HG03439 (cell line): Measurements from ENCODE around the gene DHX30.
"Not testable (repeated sequence)": the region's sequence is repeated elsewhere in the genome, so short reads cannot be mapped to it uniquely, and the experiment has no call there.

Source experiments
- ATAC-seq: cut with Tn5 transposase; IDR thresholded peaks from one replicate; pipeline ENCODE4 v1.9.1; 2021; ENCODE audit warnings: mild to moderate bottlenecking, moderate library complexity; ENCODE audit not compliant: unreplicated experiment

Gene DHX30

DNA sequence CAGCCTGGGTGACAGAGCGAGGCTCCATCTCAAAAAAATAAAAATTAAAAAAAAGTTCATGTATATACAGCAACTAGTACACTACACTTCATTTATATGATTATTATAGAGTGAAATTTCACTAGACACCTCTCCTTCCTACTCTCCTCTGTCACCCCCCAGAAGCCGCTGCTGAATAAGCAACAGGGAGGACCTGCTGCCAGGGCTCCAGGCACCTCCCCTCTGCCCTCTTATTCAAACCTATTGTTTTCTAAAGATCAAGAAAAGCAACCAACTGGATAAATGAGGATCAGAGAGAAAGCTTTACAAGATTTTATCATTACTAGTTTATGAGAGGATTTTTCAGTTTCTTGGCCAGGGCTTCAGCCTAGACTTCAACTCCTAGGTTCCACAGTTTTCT is 71.5 kb downstream of the DHX30 start:
- ATAC-seq: no peak

DNA sequence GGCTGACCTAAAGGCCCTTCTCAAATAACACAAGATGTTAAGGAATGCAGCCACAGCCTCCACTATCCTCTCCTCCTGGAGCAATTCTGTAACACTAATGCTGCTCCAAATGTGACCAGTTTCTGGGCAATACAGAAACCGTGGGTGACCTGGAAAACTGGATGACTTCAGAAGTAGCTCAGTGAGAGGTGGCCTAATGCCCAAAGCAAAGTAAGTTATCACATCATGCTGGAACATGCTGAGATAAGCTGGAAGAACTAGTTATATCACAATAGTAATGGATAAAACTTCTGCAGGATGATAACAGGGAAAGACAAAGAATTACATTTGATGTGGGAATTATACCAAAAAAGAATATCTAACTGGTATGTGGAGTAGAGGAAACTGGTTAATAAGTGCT is 72.0 kb downstream of the DHX30 start:
- no peak for ATAC-seq

DNA sequence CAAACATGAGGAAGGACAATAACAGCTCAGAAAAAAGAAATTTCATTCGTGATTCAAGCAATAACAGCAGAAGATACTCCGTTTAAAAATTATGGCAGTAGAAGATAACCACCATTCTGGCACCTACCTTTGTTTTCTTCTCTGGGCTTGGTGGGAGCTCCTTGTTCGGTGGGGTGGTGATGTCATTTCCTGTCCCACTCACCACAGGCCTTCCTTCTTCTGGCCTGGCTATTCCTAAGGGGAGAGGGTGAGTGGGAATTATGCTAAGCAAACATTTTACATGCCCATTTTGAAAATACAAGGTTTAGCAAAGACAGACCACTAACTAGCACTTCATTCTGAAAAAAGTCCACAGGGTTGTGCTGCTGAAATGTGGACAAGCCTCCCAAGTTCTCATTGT is 74.4 kb downstream of the DHX30 start:
- no peak for ATAC-seq

DNA sequence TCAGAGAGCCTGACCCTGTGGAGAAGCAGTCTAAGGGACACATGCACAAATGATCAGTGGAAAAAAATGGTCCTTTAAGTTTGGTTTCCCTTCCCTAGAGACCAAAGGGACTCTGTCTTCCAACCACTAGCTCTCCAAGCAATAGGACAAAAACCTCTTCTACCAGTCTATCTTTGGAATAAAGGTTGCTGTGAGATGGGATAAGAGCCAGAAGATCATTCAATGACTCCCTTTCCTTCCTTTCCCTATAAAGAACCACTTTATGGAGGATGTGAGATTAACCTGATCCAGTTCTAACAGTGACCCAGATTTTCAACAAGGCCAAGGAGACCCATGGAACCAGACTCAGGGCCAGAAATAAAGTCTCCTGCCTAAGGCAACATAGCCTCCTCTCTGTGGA is 74.8 kb downstream of the DHX30 start:
- ATAC-seq: no peak

DNA sequence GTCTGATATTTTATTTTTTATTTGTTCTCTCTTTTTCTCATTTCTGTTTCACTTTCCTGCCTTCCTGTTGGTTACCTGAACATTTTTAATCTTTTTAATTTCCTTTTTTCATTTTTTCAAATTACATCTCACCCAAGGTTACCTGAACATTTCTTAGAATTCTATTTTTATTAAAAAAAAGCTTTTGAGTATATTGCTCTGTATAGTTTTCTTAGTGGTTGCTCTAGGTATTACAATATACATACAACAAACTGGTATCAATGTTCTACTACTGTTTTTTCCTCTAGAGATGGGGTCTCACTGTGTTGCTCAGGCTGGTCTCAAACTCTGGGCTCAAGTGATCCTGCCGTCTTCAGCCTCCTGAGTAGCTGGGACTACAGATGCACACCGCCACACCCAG is 79.4 kb downstream of the DHX30 start:
- no peak for ATAC-seq

DNA sequence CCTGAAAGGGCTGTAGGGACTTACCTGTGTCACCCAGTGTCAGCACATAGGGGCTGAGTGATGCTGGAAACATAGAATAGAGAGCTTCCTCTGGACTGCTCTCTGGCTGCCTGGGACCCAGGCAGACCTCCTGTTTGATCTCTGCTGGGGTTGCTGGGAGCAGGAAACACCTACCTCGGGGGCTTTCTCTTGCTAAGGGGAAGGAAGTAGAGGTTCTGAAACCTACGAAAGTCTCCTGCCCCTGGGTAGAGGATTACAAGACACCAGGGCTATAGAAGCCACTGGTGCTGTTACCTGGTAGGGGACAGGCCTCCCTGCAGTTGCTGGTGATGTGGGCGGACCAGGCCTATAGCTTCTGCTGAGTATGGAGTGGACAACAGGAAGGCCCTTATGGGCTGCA is 81.7 kb downstream of the DHX30 start:
- ATAC-seq: no peak

DNA sequence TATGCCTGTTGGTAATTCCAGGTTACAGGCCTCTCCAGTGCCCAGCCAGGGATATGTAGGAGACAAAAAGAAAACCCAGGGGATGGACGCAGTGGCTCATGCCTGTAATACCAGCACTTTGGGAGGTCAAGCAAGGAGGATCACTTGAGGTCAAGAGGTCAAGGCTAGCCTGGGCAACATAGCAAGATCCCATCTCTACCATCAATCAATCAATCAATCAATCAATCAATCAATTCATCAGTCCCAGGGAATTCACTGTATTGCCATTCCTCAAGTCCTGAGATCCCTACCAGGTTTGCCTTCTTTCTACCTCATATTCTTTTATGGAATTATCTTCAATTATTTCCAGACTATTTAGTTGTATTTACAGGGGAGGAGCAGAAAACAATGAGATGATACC is 82.2 kb downstream of the DHX30 start:
- ATAC-seq: no peak

DNA sequence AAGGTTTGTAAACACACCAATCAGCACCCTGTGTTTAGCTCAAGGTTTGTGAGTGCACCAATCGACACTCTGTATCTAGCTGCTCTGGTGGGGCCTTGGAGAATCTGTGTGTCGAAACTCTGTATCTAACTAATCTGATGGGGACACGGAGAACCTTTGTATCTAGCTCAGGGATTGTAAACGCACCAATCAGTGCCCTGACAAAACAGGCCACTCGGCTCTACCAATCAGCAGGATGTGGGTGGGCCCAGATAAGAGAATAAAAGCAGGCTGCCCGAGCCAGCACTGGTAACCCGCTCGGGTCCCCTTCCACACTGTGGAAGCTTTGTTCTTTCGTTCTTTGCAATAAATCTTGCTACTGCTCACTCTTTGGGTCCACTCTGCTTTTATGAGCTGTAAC is 85.1 kb downstream of the DHX30 start:
- ATAC-seq: not testable (repeated sequence)

DNA sequence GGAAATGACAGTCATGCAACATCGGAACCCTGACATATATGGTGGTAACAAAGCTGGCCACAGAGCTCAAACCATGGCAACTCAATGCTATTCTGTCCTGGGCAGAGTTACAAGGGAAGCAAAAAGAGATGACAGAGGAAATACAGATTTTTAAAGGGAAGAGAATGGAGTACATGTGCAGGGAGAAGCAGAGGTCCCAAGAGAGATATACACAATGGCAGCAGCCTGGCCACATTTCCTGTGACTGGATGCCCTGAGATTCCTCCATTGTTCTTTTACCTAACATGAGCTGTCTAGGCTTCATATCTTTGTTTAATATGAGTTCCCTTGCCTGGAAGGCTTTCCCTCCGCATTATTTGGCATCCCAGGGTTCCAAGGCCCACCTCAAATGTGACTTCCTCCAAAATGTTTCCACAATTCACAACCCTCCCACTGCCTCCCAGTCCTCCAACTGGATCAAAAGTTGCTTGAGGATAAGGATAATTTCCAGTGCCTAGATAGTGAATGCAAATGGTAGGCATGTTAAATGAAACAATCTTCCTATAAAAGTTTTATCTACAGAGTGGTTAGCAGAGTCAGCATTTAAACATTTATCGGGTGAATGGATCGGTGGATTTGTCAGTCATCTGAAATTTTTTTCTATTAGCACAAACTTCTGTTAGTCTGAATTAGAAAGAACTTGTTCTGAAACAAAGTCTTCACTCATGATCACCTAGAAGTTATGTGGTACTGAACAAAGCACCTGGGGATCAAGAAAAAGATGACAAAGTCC is 86.2 kb downstream of the DHX30 start:
- no peak for ATAC-seq

DNA sequence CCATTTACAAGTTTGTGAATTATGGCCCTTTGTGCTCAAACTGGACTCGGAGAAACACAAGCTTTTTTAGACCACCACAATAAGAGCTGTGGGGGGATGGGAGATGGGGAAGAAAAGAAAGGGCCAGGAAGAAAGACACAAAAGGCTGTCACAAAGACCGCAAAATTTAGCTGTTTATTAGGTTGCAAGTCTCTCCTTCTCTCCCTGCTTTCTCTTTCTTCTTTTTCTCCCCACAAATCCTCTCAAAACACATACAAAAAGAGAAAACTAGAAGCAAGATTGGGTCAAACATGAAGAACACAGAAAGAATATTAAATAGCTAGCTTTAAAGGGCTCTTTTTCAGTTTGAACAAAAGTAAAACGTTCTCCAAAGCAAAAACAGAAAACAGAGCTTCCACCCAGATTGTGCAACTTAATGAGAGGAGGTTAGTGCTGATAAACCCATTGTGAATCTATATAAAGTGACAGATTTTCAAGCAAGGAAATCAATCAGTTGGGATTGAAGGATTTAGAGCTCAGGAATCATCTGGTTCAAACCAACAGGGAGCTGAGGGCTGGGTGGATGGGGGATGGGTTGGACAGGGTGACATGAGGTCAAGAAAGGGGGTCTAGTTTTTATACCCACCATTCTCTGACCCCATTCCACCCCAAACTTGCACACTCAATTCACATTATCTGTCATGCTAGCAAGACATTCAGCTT is 87.3 kb downstream of the DHX30 start:
- ATAC-seq: no peak

DNA sequence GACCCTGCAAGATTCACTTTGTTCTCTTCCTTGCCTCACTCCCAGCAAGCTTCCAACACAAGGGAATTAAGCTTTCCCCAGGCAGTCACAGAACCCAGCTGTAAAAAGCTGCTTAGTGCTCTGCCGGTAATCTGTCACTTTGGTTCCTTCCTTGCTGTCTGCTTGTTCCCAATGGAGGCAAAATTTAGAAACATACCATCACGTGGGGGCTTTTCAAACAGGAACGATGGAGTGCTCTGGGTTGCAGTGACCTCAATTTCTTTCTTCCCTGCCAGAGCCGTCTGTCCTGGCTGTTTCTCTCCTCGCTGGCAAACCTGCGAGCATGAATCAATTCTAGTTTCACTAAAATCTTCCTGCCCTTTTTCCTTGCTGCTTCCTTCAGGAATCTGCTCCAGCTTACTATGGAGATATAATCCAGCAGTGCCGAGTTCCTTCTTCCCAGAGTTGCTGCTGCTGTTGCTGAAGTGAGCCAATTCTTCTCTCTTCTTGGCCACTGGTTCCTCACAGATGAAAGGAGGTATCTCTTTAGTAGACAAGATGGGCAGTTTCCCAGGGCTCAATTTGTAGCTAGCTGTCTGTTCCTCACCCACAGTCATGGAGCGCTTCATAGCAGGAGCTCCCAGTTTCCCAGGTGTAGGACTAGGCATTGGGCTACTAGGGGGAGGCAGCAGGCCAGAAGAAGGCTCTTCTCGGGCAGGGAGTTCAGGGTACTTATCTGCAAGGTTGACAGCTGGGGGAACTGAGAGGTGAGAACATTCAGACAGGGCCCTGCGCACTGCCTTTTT is 88.1 kb downstream of the DHX30 start:
- ATAC-seq: no peak

DNA sequence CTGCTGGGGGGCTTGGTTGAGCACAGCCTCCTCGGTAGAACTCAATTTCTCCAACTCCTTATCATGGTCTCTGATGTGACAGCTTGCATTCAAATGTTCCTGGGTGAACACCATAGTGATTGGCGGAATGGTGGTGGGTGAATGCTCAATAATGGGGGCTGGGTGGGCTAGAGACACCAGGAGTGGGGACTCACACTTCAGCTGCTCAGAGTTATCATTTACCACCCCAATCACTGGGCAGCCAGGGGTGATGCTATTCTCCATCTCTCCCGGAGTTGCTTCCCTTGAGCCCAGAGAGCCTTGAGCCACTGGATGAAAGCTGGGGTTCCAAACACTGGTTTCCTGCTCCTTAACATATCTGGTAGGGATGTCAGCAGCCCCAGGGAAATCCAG is 88.7 kb downstream of the DHX30 start:
- ATAC-seq: no peak

DNA sequence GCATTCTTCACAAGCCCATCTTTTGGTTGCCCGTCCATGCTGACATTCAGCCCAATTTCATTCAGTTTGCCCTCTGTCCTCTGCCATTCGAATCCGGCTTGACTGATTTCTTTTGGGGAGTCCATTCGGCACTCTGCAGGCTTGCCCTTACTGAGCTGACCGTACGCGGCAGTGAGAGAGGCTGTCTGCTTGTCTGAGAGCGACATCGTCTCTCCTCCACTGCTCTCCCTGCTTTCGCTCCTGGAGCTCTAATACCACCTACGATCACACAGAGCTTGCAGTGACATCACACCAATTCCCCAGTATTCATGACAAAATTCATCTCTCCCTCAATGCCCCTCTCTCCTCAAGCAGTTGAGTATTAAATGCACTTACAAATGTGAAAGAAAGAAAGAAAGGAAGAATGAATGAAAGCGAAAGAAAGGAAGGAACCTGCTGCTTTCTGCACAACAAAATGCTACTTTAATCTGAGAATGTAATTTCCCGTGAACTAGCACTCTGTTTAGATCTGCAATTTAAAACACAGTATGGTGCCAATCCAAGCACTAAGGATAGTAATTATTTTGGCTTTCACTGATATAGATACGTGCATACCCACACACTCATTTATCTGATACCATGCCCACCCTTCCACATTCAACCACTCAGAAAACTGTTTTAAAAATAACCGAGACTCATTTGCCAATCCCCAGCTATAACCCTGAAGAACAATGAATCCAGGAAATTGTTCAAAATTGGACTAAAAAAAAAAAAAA is 89.5 kb downstream of the DHX30 start:
- no peak for ATAC-seq

DNA sequence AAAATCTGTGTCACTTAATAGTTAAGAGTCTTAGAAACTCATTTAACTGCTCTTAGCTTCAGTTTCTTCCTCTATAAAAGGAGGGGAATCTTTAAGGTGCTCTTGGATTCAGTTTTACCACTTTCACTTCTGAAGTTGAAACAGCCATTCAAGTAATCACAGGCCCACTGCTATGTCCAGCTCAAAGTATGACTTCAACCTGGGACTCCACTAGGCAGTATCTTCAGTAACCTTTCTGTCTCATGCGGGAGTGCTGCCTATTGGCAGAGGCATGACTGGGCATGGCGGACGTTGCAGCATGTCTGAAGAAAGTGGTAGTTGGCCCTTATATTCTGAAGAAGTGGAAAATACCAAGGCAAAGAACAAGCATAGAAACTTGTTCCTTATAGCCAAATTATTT is 92.3 kb downstream of the DHX30 start:
- ATAC-seq: no peak

DNA sequence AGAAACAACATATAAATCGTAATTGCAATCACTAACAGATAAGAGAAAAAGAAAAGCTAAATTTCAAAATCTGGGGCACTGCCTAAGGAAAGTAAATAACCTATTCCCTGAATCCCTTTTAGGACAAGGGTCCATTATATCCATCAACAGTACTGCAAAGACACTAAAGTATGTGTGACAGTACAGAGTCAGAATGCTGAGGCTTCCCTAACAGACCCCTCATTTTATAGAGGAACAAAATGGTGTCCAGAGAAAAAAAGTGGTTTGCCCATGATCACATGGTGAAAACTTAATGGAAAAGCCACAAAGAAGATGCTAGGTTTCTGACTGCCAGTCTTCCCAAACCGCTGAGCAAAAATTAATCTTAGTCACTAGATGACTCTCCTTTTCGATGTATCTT is 93.8 kb downstream of the DHX30 start:
- ATAC-seq: no peak

DNA sequence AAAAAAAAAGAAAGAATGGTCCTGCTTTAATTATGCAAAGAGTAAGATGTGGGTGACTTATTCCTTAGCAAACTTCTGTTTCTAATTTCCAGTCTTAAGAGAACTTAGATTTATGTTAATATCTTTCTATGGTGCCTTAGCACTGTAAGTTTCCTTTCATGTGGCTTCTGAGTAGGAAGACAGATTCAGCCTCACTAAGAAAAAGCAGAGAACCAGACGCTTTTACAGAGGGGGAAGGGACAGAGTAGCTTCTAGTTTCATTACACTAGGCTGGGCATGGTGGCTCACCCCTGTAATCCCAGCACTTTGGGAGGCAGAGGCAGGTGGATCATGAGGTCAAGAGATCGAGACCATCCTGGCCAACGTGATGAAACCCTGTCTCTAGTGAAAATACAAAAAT is 95.0 kb downstream of the DHX30 start:
- no peak for ATAC-seq

DNA sequence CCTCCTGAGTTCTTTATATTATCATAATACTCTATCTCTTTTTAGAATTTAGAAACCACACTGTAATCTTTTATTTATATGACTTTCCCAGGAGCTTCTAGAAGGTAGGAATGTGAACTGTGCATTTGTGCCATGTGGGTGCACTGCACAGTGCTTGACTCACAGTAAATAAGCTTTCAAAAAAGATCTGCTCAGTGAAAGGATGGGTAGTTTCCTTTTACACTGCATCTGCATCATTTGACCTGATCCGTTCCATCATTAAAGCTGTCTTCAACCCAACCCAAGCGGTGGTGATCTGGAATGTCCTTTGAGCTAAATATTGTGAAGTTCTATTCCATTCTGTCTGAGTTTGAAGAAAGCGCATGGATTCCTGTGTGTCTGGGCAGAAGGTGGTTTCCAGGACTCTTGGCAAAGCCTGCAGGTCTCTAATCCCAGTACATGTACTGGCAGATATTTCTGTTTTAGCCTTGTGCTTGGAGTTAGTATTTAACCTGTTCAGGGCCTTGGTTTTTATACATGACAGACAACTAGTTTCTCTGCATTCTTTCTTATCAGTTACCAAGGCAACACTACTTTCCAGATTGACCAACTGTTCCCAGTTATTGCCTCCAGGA is 96.7 kb downstream of the DHX30 start:
- no peak for ATAC-seq
